ENCODE measurements around the gene RMC1. TPM values are rescaled to one million over a fixed set of nuclear protein-coding genes. Genes with fewer than 3 reads are reported as not detected.
"Not testable (repeated sequence)": the region's sequence is repeated elsewhere in the genome, so short reads cannot be mapped to it uniquely, and the experiment has no call there.

The RMC1 gene
- total RNA-seq, 3 donors from 2014 or later = 22.2 to 33.0 (median 23.9) TPM

- TF ChIP-seq POLR2A (IDR thresholded peaks at IDR 0.05) = no peak
- no peak for TF ChIP-seq CTCF (IDR thresholded peaks at IDR 0.05)
- TF ChIP-seq POLR2AphosphoS5 (IDR thresholded peaks at IDR 0.05) = no peak
- no peak overlapping the region for H3K27ac ChIP-seq
- no peak overlapping the region for H3K4me3 ChIP-seq
- H3K4me1 ChIP-seq = no peaks in the 10 kb centered on the region
- no peaks in the 10 kb centered on the region for H3K9me3 ChIP-seq
- DNase-seq (ENCODE audit: low spot score in 2 of 2) = no peak
- peaks cover 24% of the 10 kb centered on the region for H3K36me3 ChIP-seq
- no peaks in the 10 kb centered on the region for H3K27me3 ChIP-seq
- intact Hi-C loops (cut with DNase I; ENCODE audit: low total_unique reads) = no loop called here
Observed at GRCh38 chr18:23556145-23556780, 53.0 kb downstream of the RMC1 start.

- intact Hi-C loops (cut with DNase I; ENCODE audit: low total_unique reads); DNase-seq (ENCODE audit: low spot score in 2 of 2); H3K27me3 ChIP-seq; H3K4me3 ChIP-seq; H3K4me1 ChIP-seq; H3K9me3 ChIP-seq; H3K27ac ChIP-seq: not testable (repeated sequence)
- peaks cover 24% of the 10 kb centered on the region for H3K36me3 ChIP-seq
Observed at GRCh38 chr18:23557511-23557910, 54.2 kb downstream of the RMC1 start.

GRCh38 chr18:23560186-23560585 lies 56.9 kb downstream of the RMC1 start:
- Histone ChIP-seq H3K4me1 (no peaks in the 10 kb centered on the region), H3K9me3 (no peaks in the 10 kb centered on the region), H3K27me3 (no peaks in the 10 kb centered on the region), H3K36me3 (peaks cover 24% of the 10 kb centered on the region), H3K27ac (no peak overlapping the region), H3K4me3 (no peak overlapping the region)
- TF ChIP-seq POLR2A (IDR thresholded peaks at IDR 0.05) = no peak
- TF ChIP-seq POLR2AphosphoS5 (IDR thresholded peaks at IDR 0.05) = no peak
- no peak for TF ChIP-seq CTCF (IDR thresholded peaks at IDR 0.05)
- intact Hi-C loops (cut with DNase I; ENCODE audit: low total_unique reads) = no loop called here
- DNase-seq (ENCODE audit: low spot score in 2 of 2) = no peak

- Histone ChIP-seq H3K36me3 (peaks cover 11% of the 10 kb centered on the region), H3K27me3 (no peaks in the 10 kb centered on the region), H3K4me1 (no peaks in the 10 kb centered on the region), H3K4me3 (no peak overlapping the region), H3K27ac (no peak overlapping the region), H3K9me3 (no peaks in the 10 kb centered on the region)
- no peak for DNase-seq (ENCODE audit: low spot score in 2 of 2)
- intact Hi-C loops (cut with DNase I; ENCODE audit: low total_unique reads) = no loop called here
- no peak for TF ChIP-seq POLR2AphosphoS5 (IDR thresholded peaks at IDR 0.05)
- TF ChIP-seq CTCF (IDR thresholded peaks at IDR 0.05) = no peak
- TF ChIP-seq POLR2A (IDR thresholded peaks at IDR 0.05) = no peak
Observed at GRCh38 chr18:23563377-23564043, 60.2 kb downstream of the RMC1 start.

- TF ChIP-seq POLR2A (IDR thresholded peaks at IDR 0.05) (no peak), CTCF (IDR thresholded peaks at IDR 0.05) (no peak), POLR2AphosphoS5 (IDR thresholded peaks at IDR 0.05) (no peak)
- no peaks in the 10 kb centered on the region for H3K36me3 ChIP-seq
- DNase-seq (ENCODE audit: low spot score in 2 of 2) = no peak
- intact Hi-C loops (cut with DNase I; ENCODE audit: low total_unique reads) = no loop called here
- H3K27me3 ChIP-seq = no peaks in the 10 kb centered on the region
- no peak overlapping the region for H3K4me3 ChIP-seq
- H3K4me1 ChIP-seq = no peaks in the 10 kb centered on the region
- H3K27ac ChIP-seq = peak overlapping the region in 1 of 2 donors; percentile 25
- H3K9me3 ChIP-seq = no peaks in the 10 kb centered on the region
Observed at GRCh38 chr18:23565916-23566547, 62.7 kb downstream of the RMC1 start.

Measured in breast epithelium (tissue), 4 donors.